SH-SY5Y (cell line): ENCODE results near the gene ANGPTL2.

Source experiments
- GATA2 ChIP-seq: IDR thresholded peaks from 2 replicates; pipeline ENCODE4 v1.6.1; 2011; ENCODE audit warnings: mild to moderate bottlenecking, low read depth, low read length
- GATA3 ChIP-seq: IDR thresholded peaks from 2 replicates; pipeline ENCODE4 v1.6.1; 2011; ENCODE audit warnings: low read depth, mild to moderate bottlenecking, low read length, moderate library complexity

DNA sequence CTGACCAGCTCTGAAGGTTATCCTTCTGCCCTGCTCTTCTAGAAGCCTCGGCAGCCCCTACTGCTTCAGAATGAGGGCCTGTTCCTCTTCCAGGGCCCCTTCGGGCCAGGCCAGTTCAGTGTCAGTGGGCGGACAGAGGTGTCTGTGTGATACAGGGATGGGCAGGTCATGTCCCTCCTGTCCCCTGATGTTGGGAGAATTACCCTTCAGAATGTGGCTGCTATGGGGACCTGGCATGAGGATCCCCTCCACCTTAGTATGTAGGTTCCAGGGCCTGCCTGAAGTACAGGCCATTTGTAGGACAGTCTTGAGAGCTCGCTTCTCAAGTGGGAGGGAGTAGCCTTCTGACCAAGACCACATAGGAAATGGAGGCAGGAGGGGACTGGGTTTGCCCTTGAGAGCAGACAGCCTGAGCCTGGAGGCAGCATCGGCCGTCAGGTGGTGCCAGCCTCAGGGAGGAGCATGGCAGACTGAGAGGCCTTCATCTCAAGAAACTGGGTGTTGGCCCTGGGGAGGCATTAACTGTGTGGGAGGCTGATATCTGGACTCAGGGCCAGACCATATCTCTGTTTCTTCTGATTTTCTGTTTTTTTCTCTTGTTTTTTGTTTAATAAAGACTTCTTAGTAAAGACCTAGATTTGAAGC lies 32.0 kb downstream of the ANGPTL2 start:
- no peak for TF ChIP-seq GATA3
- no peak for TF ChIP-seq GATA2
